HepG2 (cell line): Measurements from ENCODE around the gene POU6F1. TPM values are rescaled to one million over a fixed set of nuclear protein-coding genes. Genes with fewer than 3 reads are reported as not detected.

Experiments
- AFF4 ChIP-seq: sonication (generic); formaldehyde crosslinking; IDR thresholded peaks from 2 replicates; pipeline ENCODE4 v1.4.0; 2020; ENCODE audit warnings: missing genetic modification reagents
- CREBL2 ChIP-seq: sonication (generic); formaldehyde crosslinking; IDR thresholded peaks from 2 replicates; pipeline ENCODE4 v1.8.1; 2023; ENCODE audit warnings: missing genetic modification reagents, mild to moderate bottlenecking, borderline replicate concordance
- DRAP1 ChIP-seq: IDR thresholded peaks from 2 replicates; pipeline ENCODE4 v1.6.1; 2016; ENCODE audit warnings: missing genetic modification reagents, missing compliant biosample characterization
- FOSL2 ChIP-seq: sonication (generic); formaldehyde crosslinking; IDR thresholded peaks from 2 replicates; pipeline ENCODE4 v1.4.0; 2020; ENCODE audit warnings: missing genetic modification reagents
- HDAC1 ChIP-seq: sonication (generic); formaldehyde crosslinking; IDR thresholded peaks from 2 replicates; pipeline ENCODE4 v1.5.1; 2020; ENCODE audit warnings: mild to moderate bottlenecking, missing genetic modification reagents
- HMGA1 ChIP-seq: sonication (generic); formaldehyde crosslinking; conservative IDR thresholded peaks from 2 replicates; pipeline ENCODE4 v1.4.0; 2020; ENCODE audit warnings: missing genetic modification reagents
- HNF4A ChIP-seq: sonication (generic); formaldehyde crosslinking; IDR thresholded peaks from 2 replicates; pipeline ENCODE4 v1.4.0; 2020; ENCODE audit warnings: missing genetic modification reagents
- HNRNPK ChIP-seq: fragments of 200-400 bp; formaldehyde crosslinking; IDR thresholded peaks from 2 replicates; pipeline ENCODE4 v1.6.1; 2018; ENCODE audit warnings: low read length, low read depth, moderate library complexity, mild to moderate bottlenecking; ENCODE audit not compliant: poor library complexity, severe bottlenecking
- JUNB ChIP-seq: sonication (generic); formaldehyde crosslinking; IDR thresholded peaks from 2 replicates; pipeline ENCODE4 v1.8.0; 2022; ENCODE audit warnings: missing genetic modification reagents, mild to moderate bottlenecking, borderline replicate concordance
- KLF12 ChIP-seq: sonication (generic); formaldehyde crosslinking; IDR thresholded peaks from 2 replicates; pipeline ENCODE4 v1.4.0; 2020; ENCODE audit warnings: missing genetic modification reagents, borderline replicate concordance
- NR2F6 ChIP-seq, 2 experiments: IDR thresholded peaks; 2 replicates each; pipeline ENCODE4 v1.6.1; 2016; ENCODE audit warnings: antibody characterized with exemption in 1 of 2, mild to moderate bottlenecking in 1 of 2
- PTBP1 ChIP-seq: fragments of 200-400 bp; formaldehyde crosslinking; IDR thresholded peaks from 2 replicates; pipeline ENCODE4 v1.6.1; 2018; ENCODE audit warnings: low read length, low read depth; ENCODE audit not compliant: poor library complexity, severe bottlenecking
- SIX4 ChIP-seq: sonication (generic); formaldehyde crosslinking; IDR thresholded peaks from 2 replicates; pipeline ENCODE4 v1.4.0; 2020; ENCODE audit warnings: missing genetic modification reagents
- ZBTB34 ChIP-seq: sonication (generic); formaldehyde crosslinking; IDR thresholded peaks from 2 replicates; pipeline ENCODE4 v1.8.0; 2022; ENCODE audit warnings: mild to moderate bottlenecking, missing genetic modification reagents
- ZBTB44 ChIP-seq: sonication (generic); formaldehyde crosslinking; IDR thresholded peaks from 2 replicates; pipeline ENCODE4 v1.4.0; 2020; ENCODE audit warnings: missing genetic modification reagents
- ZHX1 ChIP-seq: sonication (generic); formaldehyde crosslinking; IDR thresholded peaks from 2 replicates; pipeline ENCODE4 v1.8.1; 2022; ENCODE audit warnings: low read depth, mild to moderate bottlenecking, missing genetic modification reagents
- ZNF335 ChIP-seq: sonication (generic); formaldehyde crosslinking; IDR thresholded peaks from 2 replicates; pipeline ENCODE4 v1.4.0; 2020; ENCODE audit warnings: missing genetic modification reagents
- ZNF773 ChIP-seq: sonication (generic); formaldehyde crosslinking; IDR thresholded peaks from 2 replicates; pipeline ENCODE4 v1.4.0; 2020; ENCODE audit warnings: missing genetic modification reagents, borderline replicate concordance
- polyA plus RNA-seq, 8 experiments: library from polyadenylated mRNA; depleted of rRNA in 3 of 8; stranded (reverse) in 7 of 8; unstranded in 1 of 8; fragments of >200 nt; fragmentation: Illumina TruSeq in 4 of 8; extraction: Trizol in 4 of 8; gene quantifications; 2 replicates each; pipeline versions ENCODE4 v1.2.1 to v1.2.3, GENCODE V29; 2011 to 2016; ENCODE audit warnings: low read depth in 4 of 8, missing spikeins in 1 of 8, mixed read lengths in 1 of 8; ENCODE audit not compliant: insufficient read depth in 1 of 8
- total RNA-seq, 5 experiments: library from RNA; depleted of rRNA; stranded (reverse); fragments of >200 nt; fragmentation: Illumina TruSeq; extraction: Trizol; gene quantifications; 2 replicates each; pipeline ENCODE4 v1.2.3, GENCODE V29; 2016; ENCODE audit warnings: low read depth in 1 of 5

POU6F1 gene
- total and polyA plus RNA-seq, 2 of the 13 experiments (the other 11 are each of a cell fraction or from before 2014, with no cell fraction given), result 0.48 to 0.51 TPM

- no peak for TF ChIP-seq CREBL2
- no peak for TF ChIP-seq ZNF335
- peak; percentile 89 for TF ChIP-seq HDAC1 (CRISPR knock-in tag)
- TF ChIP-seq ZBTB34, result no peak; the same call in 1 of the 2 replicates
- peak; percentile 74 for TF ChIP-seq DRAP1
- TF ChIP-seq ZHX1, result peak; percentile 100
- TF ChIP-seq JUNB (CRISPR knock-in tag), result no peak
- no peak for TF ChIP-seq NR2F6 (IDR thresholded peaks at IDR 0.05)
- TF ChIP-seq NR2F6 (CRISPR knock-in tag; IDR thresholded peaks at IDR 0.05), result no peak
- no peak; the same call in 1 of the 2 replicates for TF ChIP-seq SIX4
- TF ChIP-seq HNRNPK, result no peak
- TF ChIP-seq HMGA1 (CRISPR knock-in tag), result no peak
- TF ChIP-seq ZBTB44 (CRISPR knock-in tag), result no peak
- no peak for TF ChIP-seq PTBP1
- no peak for TF ChIP-seq ZNF773 (CRISPR knock-in tag)
- no peak for TF ChIP-seq AFF4 (CRISPR knock-in tag)
- no peak; the same call in 1 of the 2 replicates for TF ChIP-seq FOSL2
- TF ChIP-seq KLF12 (CRISPR knock-in tag), result 0 out of 2 replicates have a peak, but pooled peaks have one; percentile 34
- TF ChIP-seq HNF4A (CRISPR knock-in tag), result no peak; the same call in 1 of the 2 replicates
Measured at GRCh38 chr12:51172515-51173431, 45.1 kb downstream of the POU6F1 start, which contains the start of gene TFCP2 (continued).
